ENCODE results near the gene CCER1.

CCER1 gene

GRCh38 chr12:90964616-90965015, 9.6 kb upstream of the CCER1 start:
- DNase-seq = no peak

GRCh38 chr12:90963946-90964345, 9.0 kb upstream of the CCER1 start:
- DNase-seq = no peak

GRCh38 chr12:90961154-90961553, 6.2 kb upstream of the CCER1 start:
- DNase-seq = no peak

GRCh38 chr12:90959538-90960139, 4.7 kb upstream of the CCER1 start:
- no peak for DNase-seq

GRCh38 chr12:90959032-90959431, 4.1 kb upstream of the CCER1 start:
- DNase-seq = no peak

GRCh38 chr12:90958347-90958746, 3.4 kb upstream of the CCER1 start:
- DNase-seq = no peak

GRCh38 chr12:90954428-90954827, 548 bp downstream of the CCER1 start:
- no peak for DNase-seq

- DNase-seq = no peak
Observed at GRCh38 chr12:90953956-90954421, 987 bp downstream of the CCER1 start.

- no peak for DNase-seq
Observed at GRCh38 chr12:90951432-90952105, 3.4 kb downstream of the CCER1 start.

GRCh38 chr12:90947869-90948268, 7.1 kb downstream of the CCER1 start:
- DNase-seq = no peak

- DNase-seq = no peak
Observed at GRCh38 chr12:90945070-90945649, 9.8 kb downstream of the CCER1 start.

- DNase-seq = no peak
Observed at GRCh38 chr12:90943255-90943654, 11.7 kb downstream of the CCER1 start.

GRCh38 chr12:90940872-90941499, 14.0 kb downstream of the CCER1 start:
- DNase-seq = no peak

GRCh38 chr12:90939382-90939781, 15.6 kb downstream of the CCER1 start:
- DNase-seq = no peak

- no peak for DNase-seq
Observed at GRCh38 chr12:90938451-90938850, 16.5 kb downstream of the CCER1 start.

GRCh38 chr12:90937651-90938050, 17.3 kb downstream of the CCER1 start:
- no peak for DNase-seq

GRCh38 chr12:90936230-90937005, 18.6 kb downstream of the CCER1 start:
- no peak for DNase-seq

GRCh38 chr12:90925562-90925961, 29.4 kb downstream of the CCER1 start:
- DNase-seq = no peak

- DNase-seq = no peak
Observed at GRCh38 chr12:90924406-90924805, 30.6 kb downstream of the CCER1 start.

GRCh38 chr12:90922145-90922627, 32.8 kb downstream of the CCER1 start:
- DNase-seq = no peak

- DNase-seq = no peak
Observed at GRCh38 chr12:90921536-90921935, 33.4 kb downstream of the CCER1 start.

GRCh38 chr12:90920222-90920621, 34.8 kb downstream of the CCER1 start:
- no peak for DNase-seq

- DNase-seq = no peak
Observed at GRCh38 chr12:90917431-90917830, 37.5 kb downstream of the CCER1 start.
